ENCODE results near the gene KCNQ1.

GRCh38 chr11:2643746-2644145, 198.9 kb downstream of the KCNQ1 start:
- TF ChIP-seq SMC3 (conservative IDR thresholded peaks at IDR 0.05; ENCODE audit: poor library complexity) (no peak), CTCF (IDR thresholded peaks at IDR 0.05; ENCODE audit: poor library complexity, severe bottlenecking) (no peak), EZH2 (IDR thresholded peaks at IDR 0.05; ENCODE audit: borderline replicate concordance, insufficient read depth, low read length, poor library complexity, severe bottlenecking) (no peak), EP300 (conservative IDR thresholded peaks at IDR 0.05; ENCODE audit: poor library complexity, severe bottlenecking) (no peak), RAD21 (conservative IDR thresholded peaks at IDR 0.05) (no peak)

Measured in neural cell (in vitro differentiated cells).